ENCODE data around the gene SAMD9L.

- TF ChIP-seq POLR2A (IDR thresholded peaks at IDR 0.05) (no peak), CTCF (IDR thresholded peaks at IDR 0.05) (no peak)
Observed at GRCh38 chr7:93108003-93108402, 40.2 kb downstream of the SAMD9L start.
